ENCODE results near the gene OBSCN. TPM values are rescaled to one million over a fixed set of nuclear protein-coding genes. Genes with fewer than 3 reads are reported as not detected.

OBSCN gene
- polyA plus RNA-seq, 1 donor from 2014 or later: 2.3 TPM

DNA sequence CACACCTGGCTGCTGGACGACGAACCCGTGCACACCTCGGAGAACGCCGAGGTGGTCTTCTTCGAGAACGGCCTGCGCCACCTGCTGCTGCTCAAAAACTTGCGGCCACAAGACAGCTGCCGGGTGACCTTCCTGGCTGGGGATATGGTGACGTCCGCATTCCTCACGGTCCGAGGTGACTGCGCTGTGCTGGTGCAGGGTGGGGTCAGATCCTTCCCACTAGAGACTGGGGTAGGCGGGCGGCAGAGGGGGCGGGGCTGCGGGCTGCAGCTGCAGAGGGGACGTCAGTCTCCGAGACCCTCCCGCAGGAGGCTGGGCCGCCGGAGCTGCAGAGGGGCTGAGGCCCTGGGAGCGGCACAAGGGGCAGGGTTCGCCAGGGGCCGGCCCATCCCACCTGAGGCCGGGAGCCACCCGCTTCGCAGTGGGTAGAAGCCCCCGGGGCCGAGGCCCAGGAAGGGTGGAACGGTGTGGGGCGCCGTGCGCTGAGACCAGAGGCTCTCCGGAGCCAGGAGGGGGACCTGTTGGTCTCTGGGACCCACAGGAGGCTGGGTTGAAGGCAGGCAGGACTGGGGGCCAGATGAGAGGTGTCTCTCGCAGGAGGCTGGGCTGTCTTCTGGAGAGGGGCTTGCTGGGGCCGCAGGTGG is 108.2 kb downstream of the OBSCN start:
- no peaks in the 10 kb centered on the region for H3K4me1 Mint-ChIP-seq
- no peaks in the 10 kb centered on the region for H3K36me3 Mint-ChIP-seq
- H3K4me3 Mint-ChIP-seq: no peak overlapping the region
- no peak overlapping the region for H3K27ac Mint-ChIP-seq
- H3K9me3 Mint-ChIP-seq: peaks cover 0 to 8% (median 7%) of the 10 kb centered on the region in 3 donors
- H3K27me3 Mint-ChIP-seq: peaks cover 3% of the 10 kb centered on the region

- Mint-ChIP-seq H3K9me3 (peaks cover 0 to 8% (median 7%) of the 10 kb centered on the region in 3 donors), H3K4me3 (no peak overlapping the region), H3K27ac (no peak overlapping the region), H3K4me1 (no peaks in the 10 kb centered on the region), H3K27me3 (peaks cover 3% of the 10 kb centered on the region), H3K36me3 (no peaks in the 10 kb centered on the region)
These were observed 108.9 kb downstream of the OBSCN start for GRCh38 chr1:228316589-228317387.

- Mint-ChIP-seq H3K27ac (no peak overlapping the region), H3K4me3 (no peak overlapping the region), H3K9me3 (peaks cover 0 to 8% (median 7%) of the 10 kb centered on the region in 3 donors), H3K36me3 (no peaks in the 10 kb centered on the region), H3K4me1 (no peaks in the 10 kb centered on the region), H3K27me3 (peaks cover 3% of the 10 kb centered on the region)
These were observed 109.6 kb downstream of the OBSCN start for GRCh38 chr1:228317411-228317828.

DNA sequence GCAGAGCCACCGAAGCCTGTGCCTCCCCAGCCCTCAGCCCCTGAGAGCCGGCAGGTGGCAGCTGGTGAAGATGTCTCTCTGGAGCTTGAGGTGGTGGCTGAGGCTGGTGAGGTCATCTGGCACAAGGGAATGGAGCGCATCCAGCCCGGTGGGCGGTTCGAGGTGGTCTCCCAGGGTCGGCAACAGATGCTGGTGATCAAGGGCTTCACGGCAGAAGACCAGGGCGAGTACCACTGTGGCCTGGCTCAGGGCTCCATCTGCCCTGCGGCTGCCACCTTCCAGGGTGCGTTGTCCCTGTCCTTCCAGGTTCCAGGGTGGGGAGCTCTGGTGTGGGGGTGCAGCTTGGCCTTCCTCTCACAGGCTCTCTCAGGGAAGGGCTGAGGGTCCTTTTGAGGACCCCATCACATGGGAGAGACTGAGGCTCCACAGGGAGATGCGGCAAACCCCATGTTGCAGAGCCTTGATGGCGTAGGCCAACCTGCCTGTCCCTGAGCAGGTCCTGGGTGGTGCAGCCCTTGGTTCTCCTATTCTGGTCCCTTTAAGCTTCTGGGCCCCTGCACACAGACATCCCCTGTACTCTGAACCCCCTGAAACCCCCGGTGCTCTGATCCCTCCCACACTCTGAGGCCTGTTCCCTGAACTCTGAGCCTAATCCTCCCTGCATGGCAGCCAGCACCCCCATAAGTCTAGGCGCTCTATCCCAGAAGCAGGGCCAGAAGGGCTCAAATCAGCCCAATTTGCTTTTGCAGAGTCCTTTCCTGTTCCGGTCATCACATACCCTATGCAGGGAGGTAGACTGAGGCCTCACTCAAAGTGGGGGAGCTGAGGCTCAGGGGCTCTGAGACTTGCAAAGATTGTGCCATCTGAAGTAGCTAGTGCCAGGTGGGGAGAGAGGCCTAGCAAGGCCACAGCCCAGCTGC is 110.3 kb downstream of the OBSCN start:
- no peak overlapping the region for H3K4me3 Mint-ChIP-seq
- no peaks in the 10 kb centered on the region for H3K36me3 Mint-ChIP-seq
- H3K4me1 Mint-ChIP-seq: no peaks in the 10 kb centered on the region
- peaks cover 0 to 1% (median 1%) of the 10 kb centered on the region in 3 donors for H3K9me3 Mint-ChIP-seq
- H3K27ac Mint-ChIP-seq: no peak overlapping the region
- no peaks in the 10 kb centered on the region for H3K27me3 Mint-ChIP-seq

GRCh38 chr1:228318823-228319241 is 111.0 kb downstream of the OBSCN start:
- H3K9me3 Mint-ChIP-seq: no peaks in the 10 kb centered on the region
- no peak overlapping the region for H3K27ac Mint-ChIP-seq
- H3K36me3 Mint-ChIP-seq: no peaks in the 10 kb centered on the region
- H3K4me3 Mint-ChIP-seq: no peak overlapping the region
- H3K27me3 Mint-ChIP-seq: no peaks in the 10 kb centered on the region
- H3K4me1 Mint-ChIP-seq: no peaks in the 10 kb centered on the region

DNA sequence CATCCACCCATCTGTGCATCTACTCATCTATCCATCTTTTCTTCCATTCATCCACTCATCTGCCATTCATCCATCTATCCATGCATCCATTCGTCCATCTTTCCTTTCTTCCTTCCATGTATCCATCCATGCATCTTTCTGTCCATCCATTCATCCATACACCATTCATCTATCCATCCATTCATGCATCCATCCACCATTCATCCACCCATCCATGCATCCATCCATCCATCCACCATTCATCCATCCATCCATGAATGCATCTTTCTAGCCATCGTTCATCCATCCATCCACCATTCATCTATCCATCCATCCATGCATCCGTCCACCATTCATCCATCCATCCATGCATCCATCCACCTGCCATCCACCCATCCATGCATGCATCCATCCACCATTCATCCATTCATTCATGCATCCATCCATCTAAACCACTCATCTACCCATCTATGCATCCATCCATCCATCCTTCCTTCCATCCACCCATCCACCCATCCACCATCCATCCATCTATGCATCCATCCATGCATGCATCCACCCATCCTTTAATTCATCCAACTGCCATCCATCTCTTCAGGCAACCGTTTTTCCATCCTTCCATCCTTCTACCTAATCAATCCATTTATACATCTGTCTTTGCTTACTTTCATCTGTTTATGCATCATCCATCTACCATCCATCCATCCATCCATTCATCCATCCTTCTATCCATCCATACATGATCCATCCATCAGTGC is 111.7 kb downstream of the OBSCN start:
- H3K4me3 Mint-ChIP-seq: no peak overlapping the region
- H3K27me3 Mint-ChIP-seq: no peaks in the 10 kb centered on the region
- H3K27ac Mint-ChIP-seq: no peak overlapping the region
- H3K4me1 Mint-ChIP-seq: no peaks in the 10 kb centered on the region
- no peaks in the 10 kb centered on the region for H3K9me3 Mint-ChIP-seq
- no peaks in the 10 kb centered on the region for H3K36me3 Mint-ChIP-seq

- no peaks in the 10 kb centered on the region for H3K4me1 Mint-ChIP-seq
- H3K27me3 Mint-ChIP-seq: no peaks in the 10 kb centered on the region
- no peaks in the 10 kb centered on the region for H3K36me3 Mint-ChIP-seq
- H3K4me3 Mint-ChIP-seq: no peak overlapping the region
- H3K27ac Mint-ChIP-seq: no peak overlapping the region
- H3K9me3 Mint-ChIP-seq: no peaks in the 10 kb centered on the region
These were observed 112.5 kb downstream of the OBSCN start for GRCh38 chr1:228320394-228320793.

DNA sequence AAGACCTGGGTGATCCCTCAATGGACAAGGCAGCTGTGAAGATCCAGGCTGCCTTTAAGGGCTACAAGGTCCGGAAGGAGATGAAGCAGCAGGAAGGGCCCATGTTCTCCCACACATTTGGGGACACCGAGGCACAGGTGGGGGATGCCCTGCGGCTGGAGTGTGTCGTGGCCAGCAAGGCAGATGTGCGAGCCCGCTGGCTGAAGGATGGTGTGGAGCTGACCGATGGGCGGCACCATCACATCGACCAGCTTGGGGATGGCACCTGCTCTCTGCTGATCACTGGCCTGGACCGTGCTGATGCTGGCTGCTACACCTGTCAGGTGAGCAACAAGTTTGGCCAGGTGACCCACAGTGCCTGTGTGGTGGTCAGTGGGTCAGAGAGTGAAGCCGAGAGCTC is 113.6 kb downstream of the OBSCN start:
- Mint-ChIP-seq H3K36me3 (no peaks in the 10 kb centered on the region), H3K4me1 (no peaks in the 10 kb centered on the region), H3K4me3 (no peak overlapping the region), H3K27me3 (no peaks in the 10 kb centered on the region), H3K9me3 (no peaks in the 10 kb centered on the region), H3K27ac (no peak overlapping the region)

DNA sequence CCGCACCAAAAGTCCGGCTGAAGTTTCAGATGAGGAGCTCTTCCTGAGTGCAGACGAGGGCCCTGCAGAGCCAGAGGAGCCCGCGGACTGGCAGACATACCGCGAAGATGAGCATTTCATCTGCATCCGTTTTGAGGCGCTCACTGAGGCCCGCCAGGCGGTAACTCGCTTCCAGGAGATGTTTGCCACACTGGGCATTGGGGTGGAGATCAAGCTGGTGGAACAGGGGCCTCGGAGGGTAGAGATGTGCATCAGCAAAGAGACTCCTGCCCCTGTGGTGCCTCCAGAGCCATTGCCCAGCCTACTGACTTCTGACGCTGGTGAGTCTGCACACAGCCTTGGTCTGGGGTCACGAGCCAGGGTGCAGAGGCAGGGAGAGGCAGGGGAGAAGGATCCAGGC is 114.1 kb downstream of the OBSCN start:
- no peaks in the 10 kb centered on the region for H3K27me3 Mint-ChIP-seq
- peak overlapping the region in 1 of 3 donors; percentile 9 for H3K27ac Mint-ChIP-seq
- H3K4me3 Mint-ChIP-seq: no peak overlapping the region
- no peaks in the 10 kb centered on the region for H3K4me1 Mint-ChIP-seq
- H3K9me3 Mint-ChIP-seq: no peaks in the 10 kb centered on the region
- H3K36me3 Mint-ChIP-seq: no peaks in the 10 kb centered on the region

- Mint-ChIP-seq H3K9me3 (no peaks in the 10 kb centered on the region), H3K27ac (no peak overlapping the region), H3K27me3 (no peaks in the 10 kb centered on the region), H3K4me1 (no peaks in the 10 kb centered on the region), H3K36me3 (no peaks in the 10 kb centered on the region), H3K4me3 (no peak overlapping the region)
These were observed 115.6 kb downstream of the OBSCN start for GRCh38 chr1:228323401-228323800.

GRCh38 chr1:228325267-228325666 is 117.4 kb downstream of the OBSCN start:
- H3K36me3 Mint-ChIP-seq: no peaks in the 10 kb centered on the region
- no peaks in the 10 kb centered on the region for H3K27me3 Mint-ChIP-seq
- H3K27ac Mint-ChIP-seq: no peak overlapping the region
- H3K4me3 Mint-ChIP-seq: no peak overlapping the region
- H3K9me3 Mint-ChIP-seq: no peaks in the 10 kb centered on the region
- no peaks in the 10 kb centered on the region for H3K4me1 Mint-ChIP-seq

- Mint-ChIP-seq H3K27me3 (no peaks in the 10 kb centered on the region), H3K9me3 (no peaks in the 10 kb centered on the region), H3K4me1 (no peaks in the 10 kb centered on the region), H3K4me3 (no peak overlapping the region), H3K27ac (peak overlapping the region in 1 of 3 donors; percentile 23), H3K36me3 (no peaks in the 10 kb centered on the region)
These were observed 122.0 kb downstream of the OBSCN start for GRCh38 chr1:228329887-228330286.

- Mint-ChIP-seq H3K4me3 (no peak overlapping the region), H3K27me3 (no peaks in the 10 kb centered on the region), H3K4me1 (no peaks in the 10 kb centered on the region), H3K27ac (no peak overlapping the region), H3K9me3 (no peaks in the 10 kb centered on the region), H3K36me3 (no peaks in the 10 kb centered on the region)
These were observed 125.2 kb downstream of the OBSCN start for GRCh38 chr1:228332797-228333738.

- no peaks in the 10 kb centered on the region for H3K36me3 Mint-ChIP-seq
- no peaks in the 10 kb centered on the region for H3K9me3 Mint-ChIP-seq
- no peaks in the 10 kb centered on the region for H3K4me1 Mint-ChIP-seq
- no peak overlapping the region for H3K27ac Mint-ChIP-seq
- H3K4me3 Mint-ChIP-seq: no peak overlapping the region
- no peaks in the 10 kb centered on the region for H3K27me3 Mint-ChIP-seq
These were observed 125.9 kb downstream of the OBSCN start for GRCh38 chr1:228333739-228334115.

Measured in IgD-negative memory B cell (primary cell).